ENCODE measurements around the gene IL27RA. TPM values are rescaled to one million over a fixed set of nuclear protein-coding genes. Genes with fewer than 3 reads are reported as not detected.
A peak's percentile ranks its signal among the peaks of the same experiment; 100 is the strongest.

IL27RA gene
- total RNA-seq, 1 experiment from 2014 or later, result 7.8 TPM

GRCh38 chr19:14052470-14052869, 20.9 kb downstream of the IL27RA start:
- CTCF ChIA-PET, result no interaction called here
- TF ChIP-seq, protein P1, sequence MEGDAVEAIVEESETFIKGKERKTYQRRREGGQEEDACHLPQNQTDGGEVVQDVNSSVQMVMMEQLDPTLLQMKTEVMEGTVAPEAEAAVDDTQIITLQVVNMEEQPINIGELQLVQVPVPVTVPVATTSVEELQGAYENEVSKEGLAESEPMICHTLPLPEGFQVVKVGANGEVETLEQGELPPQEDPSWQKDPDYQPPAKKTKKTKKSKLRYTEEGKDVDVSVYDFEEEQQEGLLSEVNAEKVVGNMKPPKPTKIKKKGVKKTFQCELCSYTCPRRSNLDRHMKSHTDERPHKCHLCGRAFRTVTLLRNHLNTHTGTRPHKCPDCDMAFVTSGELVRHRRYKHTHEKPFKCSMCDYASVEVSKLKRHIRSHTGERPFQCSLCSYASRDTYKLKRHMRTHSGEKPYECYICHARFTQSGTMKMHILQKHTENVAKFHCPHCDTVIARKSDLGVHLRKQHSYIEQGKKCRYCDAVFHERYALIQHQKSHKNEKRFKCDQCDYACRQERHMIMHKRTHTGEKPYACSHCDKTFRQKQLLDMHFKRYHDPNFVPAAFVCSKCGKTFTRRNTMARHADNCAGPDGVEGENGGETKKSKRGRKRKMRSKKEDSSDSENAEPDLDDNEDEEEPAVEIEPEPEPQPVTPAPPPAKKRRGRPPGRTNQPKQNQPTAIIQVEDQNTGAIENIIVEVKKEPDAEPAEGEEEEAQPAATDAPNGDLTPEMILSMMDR (conservative IDR thresholded peaks at IDR 0.05), result no peak
- no peak for TF ChIP-seq EZH2 (IDR thresholded peaks at IDR 0.05; ENCODE audit: low read depth)
- Histone ChIP-seq H3K27ac (no peak overlapping the region), H2AFZ (no peak overlapping the region), H4K20me1 (ENCODE audit: insufficient read depth) (no peaks in the 10 kb centered on the region), H3K9me2 (ENCODE audit: insufficient read depth) (no peaks in the 10 kb centered on the region), H3K36me3 (ENCODE audit: low read depth) (no peaks in the 10 kb centered on the region), H3K79me2 (ENCODE audit: low read depth) (no peaks in the 10 kb centered on the region), H3K27me3 (ENCODE audit: insufficient read depth, low read depth) (no peaks in the 10 kb centered on the region), H3F3A (ENCODE audit: insufficient read depth, low read depth) (no peaks in the 10 kb centered on the region), H3K4me1 (replicated peaks; ENCODE audit: insufficient read depth) (no peaks in the 10 kb centered on the region), H3K4me3 (no peak overlapping the region), H3K4me2 (no peak overlapping the region), H3K9me3 (ENCODE audit: insufficient read depth, low read depth) (no peaks in the 10 kb centered on the region)
- BruUV-seq (replicated peaks), result TSS peak; percentile 50
- intact Hi-C loops (cut with micrococcal nuclease; ENCODE audit: unreplicated experiment), result no loop called here
- POLR2A ChIA-PET (ENCODE audit: unreplicated experiment), result interaction anchor here (0.6 kb wide), 2 partner anchors 57 to 151 kb away, joined by 3 read pairs; no protein-coding TSS in a partner anchor
- DNase-seq, result no peak

GRCh38 chr19:14053032-14053431, 21.5 kb downstream of the IL27RA start:
- no peaks in the 10 kb centered on the region for H3K79me2 ChIP-seq (ENCODE audit: low read depth)
- BruUV-seq (replicated peaks), result no TSS peak
- no peak overlapping the region for H2AFZ ChIP-seq
- no peaks in the 10 kb centered on the region for H3K36me3 ChIP-seq (ENCODE audit: low read depth)
- H3K4me1 ChIP-seq (replicated peaks; ENCODE audit: insufficient read depth), result no peaks in the 10 kb centered on the region
- H3K4me2 ChIP-seq, result no peak overlapping the region
- no peak for DNase-seq
- CTCF ChIA-PET, result no interaction called here
- H4K20me1 ChIP-seq (ENCODE audit: insufficient read depth), result no peaks in the 10 kb centered on the region
- TF ChIP-seq, protein P1 (conservative IDR thresholded peaks at IDR 0.05), result no peak
- TF ChIP-seq EZH2 (IDR thresholded peaks at IDR 0.05; ENCODE audit: low read depth), result no peak
- H3K4me3 ChIP-seq, result no peak overlapping the region
- H3K27me3 ChIP-seq (ENCODE audit: insufficient read depth, low read depth), result no peaks in the 10 kb centered on the region
- no peaks in the 10 kb centered on the region for H3K9me3 ChIP-seq (ENCODE audit: insufficient read depth, low read depth)
- no peak overlapping the region for H3K27ac ChIP-seq
- no peaks in the 10 kb centered on the region for H3F3A ChIP-seq (ENCODE audit: insufficient read depth, low read depth)
- POLR2A ChIA-PET (ENCODE audit: unreplicated experiment), result interaction anchor here (0.6 kb wide), 3 partner anchors 57 to 906 kb away, joined by 3 to 5 read pairs (median 3); no protein-coding TSS in a partner anchor
- intact Hi-C loops (cut with micrococcal nuclease; ENCODE audit: unreplicated experiment), result no loop called here
- H3K9me2 ChIP-seq (ENCODE audit: insufficient read depth), result no peaks in the 10 kb centered on the region

GRCh38 chr19:14053500-14053899, 21.9 kb downstream of the IL27RA start:
- Histone ChIP-seq H3K27ac (no peak overlapping the region), H4K20me1 (ENCODE audit: insufficient read depth) (no peaks in the 10 kb centered on the region), H3K36me3 (ENCODE audit: low read depth) (no peaks in the 10 kb centered on the region), H3K4me1 (replicated peaks; ENCODE audit: insufficient read depth) (no peaks in the 10 kb centered on the region), H3F3A (ENCODE audit: insufficient read depth, low read depth) (no peaks in the 10 kb centered on the region), H3K9me3 (ENCODE audit: insufficient read depth, low read depth) (no peaks in the 10 kb centered on the region), H3K27me3 (ENCODE audit: insufficient read depth, low read depth) (no peaks in the 10 kb centered on the region), H3K79me2 (ENCODE audit: low read depth) (no peaks in the 10 kb centered on the region), H3K4me3 (no peak overlapping the region), H2AFZ (no peak overlapping the region), H3K4me2 (no peak overlapping the region), H3K9me2 (ENCODE audit: insufficient read depth) (no peaks in the 10 kb centered on the region)
- ChIA-PET CTCF (interaction anchor here (0.5 to 0.6 kb wide), 2 partner anchors 22 to 203 kb away, joined by 3 read pairs; partner anchors contain the start of gene IL27RA), POLR2A (ENCODE audit: unreplicated experiment) (interaction anchor here (0.6 kb wide), 1 partner anchor 906 kb away, joined by 5 read pairs; no protein-coding TSS in a partner anchor)
- intact Hi-C loops (cut with micrococcal nuclease; ENCODE audit: unreplicated experiment), result no loop called here
- BruUV-seq (replicated peaks), result TSS peak; percentile 81
- no peak for DNase-seq
- TF ChIP-seq, protein P1 (conservative IDR thresholded peaks at IDR 0.05), result no peak
- no peak for TF ChIP-seq EZH2 (IDR thresholded peaks at IDR 0.05; ENCODE audit: low read depth)
